T-cell (primary cell): ENCODE results near the gene ELFN2. TPM values are rescaled to one million over a fixed set of nuclear protein-coding genes. Genes with fewer than 3 reads are reported as not detected.

Experiments used
- ATAC-seq, 4 experiments: fragments of 200-7000 bp in 3 of 4; fragments of 150-1000 bp in 1 of 4; cut with Tn5 transposase; replicated peaks in 1 of 4; 1 replicate in 3 of 4; 2 replicates in 1 of 4; pipeline ENCODE4 v1.10.0; 2021; ENCODE audit warnings: moderate library complexity in 3 of 4, mild to moderate bottlenecking in 2 of 4, moderate number of reproducible peaks in 1 of 4
- CTCF ChIA-PET, 2 donors: fragments of 300-600 bp; sonication (Branson Sonifier 250); formaldehyde crosslinking; loops; one replicate each; lab custom pipeline; 2022; ENCODE audit warnings: antibody characterized with exemption in 2 of 2; lab: Charles Lee
- POLR2A ChIA-PET, 2 donors: fragments of 300-600 bp; sonication (Branson Sonifier 250); formaldehyde crosslinking; loops; one replicate each; lab custom pipeline; 2022; ENCODE audit warnings: antibody characterized with exemption in 2 of 2; lab: Charles Lee
- DNase-seq, 35 experiments: peaks; one replicate each; pipeline versions ENCODE4 v3.0.0 to v3.0.0-alpha.2; 2013 to 2023
- H3K27ac ChIP-seq: one replicate; pipeline ENCODE4 v1.5.1; 2013; ENCODE audit warnings: low read length
- H3K27me3 ChIP-seq, 2 experiments: replicated peaks in 1 of 2; 1 replicate in 1 of 2; 2 replicates in 1 of 2; pipeline versions ENCODE4 v1.6.1 to v1.7.0; 2013; ENCODE audit warnings: low read length in 1 of 2, mixed read lengths in 1 of 2; ENCODE audit not compliant: control insufficient read depth in 2 of 2, insufficient read depth in 2 of 2; ENCODE audit errors: extremely low read depth in 1 of 2
- H3K36me3 ChIP-seq, 2 donors: 1 replicate in 1 of 2; 2 replicates in 1 of 2; pipeline versions ENCODE4 v1.6.1 to v1.7.0; 2013; ENCODE audit warnings: low read length in 1 of 2; ENCODE audit not compliant: control insufficient read depth in 2 of 2, insufficient read depth in 1 of 2; ENCODE audit errors: extremely low read depth in 1 of 2
- H3K4me1 ChIP-seq, 2 experiments: 1 replicate in 1 of 2; 2 replicates in 1 of 2; pipeline versions ENCODE4 v1.6.1 to v1.7.0; 2013; ENCODE audit warnings: low read length in 2 of 2, mixed read lengths in 1 of 2; ENCODE audit not compliant: insufficient read depth in 2 of 2, control insufficient read depth in 1 of 2; ENCODE audit errors: extremely low read depth in 1 of 2
- H3K4me3 ChIP-seq, 2 donors: 1 replicate in 1 of 2; 2 replicates in 1 of 2; pipeline versions ENCODE4 v1.5.1 to v1.7.0; 2013; ENCODE audit warnings: mild to moderate bottlenecking in 2 of 2, low read length in 1 of 2, moderate library complexity in 1 of 2; ENCODE audit not compliant: control insufficient read depth in 1 of 2; ENCODE audit errors: extremely low read depth in 1 of 2
- H3K9me3 ChIP-seq: 2 replicates; pipeline ENCODE4 v1.7.0; 2013
- H3K27ac Mint-ChIP-seq, 2 donors: one replicate each; pipeline ENCODE4 v1.8.0; 2020 to 2021; ENCODE audit warnings: mild to moderate bottlenecking in 2 of 2, mixed read lengths in 2 of 2
- H3K27me3 Mint-ChIP-seq, 2 donors: one replicate each; pipeline ENCODE4 v1.8.0; 2021 to 2022; ENCODE audit warnings: mixed read lengths in 2 of 2
- H3K36me3 Mint-ChIP-seq: one replicate; pipeline ENCODE4 v1.8.0; 2021; ENCODE audit warnings: mixed read lengths
- H3K4me1 Mint-ChIP-seq, 3 donors: one replicate each; pipeline ENCODE4 v1.8.0; 2020 to 2022; ENCODE audit warnings: mixed read lengths in 3 of 3, mild to moderate bottlenecking in 1 of 3
- H3K4me3 Mint-ChIP-seq, 3 donors: one replicate each; pipeline ENCODE4 v1.8.0; 2020 to 2022; ENCODE audit warnings: mild to moderate bottlenecking in 3 of 3, mixed read lengths in 3 of 3, moderate library complexity in 3 of 3
- H3K9me3 Mint-ChIP-seq, 3 donors: one replicate each; pipeline ENCODE4 v1.8.0; 2020 to 2022; ENCODE audit warnings: mixed read lengths in 3 of 3
- WGBS: methylation state at CpG from one replicate; pipeline ENCODE4 v1.1.5; 2013; ENCODE audit warnings: missing lambda C conversion rate; ENCODE audit not compliant: insufficient coverage; 5-methylcytosine and 5-hydroxymethylcytosine counted together
- total RNA-seq, 35 experiments: library from RNA in 6 of 35; stranded (reverse) in 6 of 35; fragments of 120-200 nt in 1 of 35; gene quantifications; one replicate each; pipeline versions ENCODE4 v1.2.1 to v1.2.4 and lab custom pipeline; 2013 to 2026

ELFN2 gene
- total RNA-seq, 5 donors from 2014 or later (not counting 1 experiment from before 2014, with no cell fraction given), result 0.09 to 0.88 (median 0.70) TPM

DNA sequence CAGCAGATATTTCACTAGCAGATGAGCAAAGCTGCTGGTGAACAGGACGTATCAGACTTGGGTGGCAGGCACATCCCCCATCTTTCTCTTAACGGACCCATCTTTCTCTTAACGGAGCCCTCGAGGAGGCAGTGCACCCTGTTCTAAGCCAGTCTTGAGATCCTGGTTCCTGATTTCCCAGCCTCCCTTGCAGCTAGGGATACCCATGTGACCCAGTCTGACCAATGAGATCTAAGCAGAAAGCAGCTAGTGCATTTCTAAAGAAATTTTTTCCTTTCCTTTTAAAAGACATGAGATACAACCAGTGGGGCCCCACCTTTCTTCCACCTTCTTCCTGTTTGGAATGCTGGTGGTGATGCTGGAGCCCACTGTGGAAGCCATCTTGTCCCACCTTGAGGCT, 13.6 kb upstream of the ELFN2 start:
- no peak overlapping the region for H3K4me3 Mint-ChIP-seq
- H3K4me3 ChIP-seq, result no peak overlapping the region
- 80% methylated on average over 4 of the region's 4 CpGs for WGBS
- peaks cover 0 to 11% of the 10 kb centered on the region in 2 experiments for H3K27me3 ChIP-seq
- no peak overlapping the region for H3K27ac ChIP-seq
- no peaks in the 10 kb centered on the region for H3K36me3 ChIP-seq
- peaks cover 0 to 12% of the 10 kb centered on the region in 2 donors for H3K27me3 Mint-ChIP-seq
- no peak overlapping the region for H3K27ac Mint-ChIP-seq
- ChIA-PET POLR2A (no interaction called here), CTCF (interaction anchor here in 1 of 2 donors (0.7 kb wide), 1 partner anchor 554 kb away, joined by 5 read pairs; no protein-coding TSS in a partner anchor)
- H3K9me3 Mint-ChIP-seq, result peaks cover 0 to 3% (median 0%) of the 10 kb centered on the region in 3 donors
- peaks cover 8% of the 10 kb centered on the region for H3K36me3 Mint-ChIP-seq
- no peak for ATAC-seq
- no peaks in the 10 kb centered on the region for H3K9me3 ChIP-seq
- no peaks in the 10 kb centered on the region for H3K4me1 ChIP-seq
- DNase-seq, result no peak
- H3K4me1 Mint-ChIP-seq, result no peaks in the 10 kb centered on the region

- no peaks in the 10 kb centered on the region for H3K9me3 ChIP-seq
- no peaks in the 10 kb centered on the region for H3K4me1 ChIP-seq
- H3K36me3 Mint-ChIP-seq, result peaks cover 8% of the 10 kb centered on the region
- 100% methylated on average over 1 of the region's 5 CpGs for WGBS
- no peak overlapping the region for H3K27ac Mint-ChIP-seq
- DNase-seq (no peak), ATAC-seq (no peak)
- H3K27ac ChIP-seq, result no peak overlapping the region
- H3K9me3 Mint-ChIP-seq, result peaks cover 0 to 3% (median 0%) of the 10 kb centered on the region in 3 donors
- no peaks in the 10 kb centered on the region for H3K36me3 ChIP-seq
- ChIA-PET POLR2A (no interaction called here), CTCF (interaction anchor here (0.6 kb wide), 2 partner anchors 88 to 493 kb away, joined by 3 to 6 read pairs; no protein-coding TSS in a partner anchor)
- H3K27me3 ChIP-seq, result peaks cover 0 to 21% of the 10 kb centered on the region in 2 experiments
- H3K4me1 Mint-ChIP-seq, result no peaks in the 10 kb centered on the region
- no peak overlapping the region for H3K4me3 ChIP-seq
- peaks cover 4 to 17% of the 10 kb centered on the region in 2 donors for H3K27me3 Mint-ChIP-seq
- no peak overlapping the region for H3K4me3 Mint-ChIP-seq
Measured at GRCh38 chr22:37439347-37439746, 12.1 kb upstream of the ELFN2 start.

- Mint-ChIP-seq H3K4me3 (no peak overlapping the region), H3K4me1 (peaks cover 0 to 11% (median 0%) of the 10 kb centered on the region in 3 donors), H3K27ac (no peak overlapping the region), H3K36me3 (peaks cover 4% of the 10 kb centered on the region), H3K9me3 (peaks cover 0 to 4% (median 0%) of the 10 kb centered on the region in 3 donors), H3K27me3 (peaks cover 18 to 34% of the 10 kb centered on the region in 2 donors)
- no peak for ATAC-seq
- peaks cover 0 to 43% of the 10 kb centered on the region in 2 experiments for H3K27me3 ChIP-seq
- H3K4me1 ChIP-seq, result no peaks in the 10 kb centered on the region
- H3K36me3 ChIP-seq, result no peaks in the 10 kb centered on the region
- H3K27ac ChIP-seq, result no peak overlapping the region
- H3K4me3 ChIP-seq, result no peak overlapping the region
- no peak for DNase-seq
- WGBS, result 84% methylated on average over 4 of the region's 5 CpGs
- CTCF ChIA-PET, result no interaction called here
- no peaks in the 10 kb centered on the region for H3K9me3 ChIP-seq
- POLR2A ChIA-PET, result no interaction called here
Measured at GRCh38 chr22:37435970-37436603, 8.8 kb upstream of the ELFN2 start.

GRCh38 chr22:37433786-37434185, 6.5 kb upstream of the ELFN2 start:
- DNase-seq (no peak), ATAC-seq (no peak)
- peaks cover 0 to 6% of the 10 kb centered on the region in 2 experiments for H3K4me1 ChIP-seq
- H3K9me3 Mint-ChIP-seq, result peaks cover 0 to 3% (median 0%) of the 10 kb centered on the region in 3 donors
- no peak overlapping the region for H3K4me3 ChIP-seq
- H3K27me3 Mint-ChIP-seq, result peaks cover 34 to 51% of the 10 kb centered on the region in 2 donors
- no peaks in the 10 kb centered on the region for H3K36me3 ChIP-seq
- POLR2A ChIA-PET, result no interaction called here
- H3K9me3 ChIP-seq, result no peaks in the 10 kb centered on the region
- CTCF ChIA-PET, result no interaction called here
- WGBS, result 89% methylated on average over 7 of the region's 11 CpGs
- no peak overlapping the region for H3K4me3 Mint-ChIP-seq
- peaks cover 5 to 15% (median 6%) of the 10 kb centered on the region in 3 donors for H3K4me1 Mint-ChIP-seq
- no peak overlapping the region for H3K27ac ChIP-seq
- H3K27ac Mint-ChIP-seq, result no peak overlapping the region
- H3K36me3 Mint-ChIP-seq, result peaks cover 4% of the 10 kb centered on the region
- H3K27me3 ChIP-seq, result peaks cover 0 to 61% of the 10 kb centered on the region in 2 experiments

DNA sequence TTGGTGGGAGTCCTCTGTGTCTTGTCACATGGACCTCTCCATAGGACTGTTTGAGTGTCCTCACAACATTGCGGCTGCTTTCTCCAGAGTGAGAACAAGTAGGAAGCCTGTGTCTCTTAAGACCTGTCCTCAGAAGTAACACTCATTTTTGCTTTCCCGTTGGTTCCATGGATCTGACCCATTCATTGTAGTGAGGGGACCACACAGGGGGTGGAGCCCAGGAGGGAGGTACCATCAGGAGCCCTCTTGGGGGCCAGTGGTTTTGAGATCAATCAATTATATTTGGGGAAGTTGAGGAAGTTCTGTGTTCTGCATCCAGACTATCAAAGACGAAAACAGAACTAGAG, 5.4 kb upstream of the ELFN2 start:
- no peak overlapping the region for H3K27ac Mint-ChIP-seq

GRCh38 chr22:37431801-37432707, 4.8 kb upstream of the ELFN2 start:
- peaks cover 4% of the 10 kb centered on the region for H3K36me3 Mint-ChIP-seq
- no peaks in the 10 kb centered on the region for H3K36me3 ChIP-seq
- POLR2A ChIA-PET, result no interaction called here
- H3K9me3 ChIP-seq, result no peaks in the 10 kb centered on the region
- H3K4me1 Mint-ChIP-seq, result peaks cover 10 to 22% (median 11%) of the 10 kb centered on the region in 3 donors
- no peak overlapping the region for H3K4me3 Mint-ChIP-seq
- peaks cover 0 to 3% (median 0%) of the 10 kb centered on the region in 3 donors for H3K9me3 Mint-ChIP-seq
- DNase-seq, result no peak
- peaks cover 0 to 19% of the 10 kb centered on the region in 2 experiments for H3K4me1 ChIP-seq
- WGBS, result 73% methylated on average over 8 of the region's 14 CpGs
- peak in 1 of 4 experiments; percentile 15 for ATAC-seq
- H3K27me3 Mint-ChIP-seq, result peaks cover 40 to 59% of the 10 kb centered on the region in 2 donors
- H3K27ac ChIP-seq, result no peak overlapping the region
- peaks cover 0 to 75% of the 10 kb centered on the region in 2 experiments for H3K27me3 ChIP-seq
- CTCF ChIA-PET, result interaction anchor here in 1 of 2 donors (0.7 kb wide), 1 partner anchor 453 kb away, joined by 4 read pairs; no protein-coding TSS in a partner anchor
- no peak overlapping the region for H3K27ac Mint-ChIP-seq
- no peak overlapping the region for H3K4me3 ChIP-seq

More for the DNA sequence above, 5.4 kb upstream of the ELFN2 start:
- Mint-ChIP-seq H3K4me1 (peaks cover 10 to 22% (median 11%) of the 10 kb centered on the region in 3 donors), H3K27me3 (peaks cover 40 to 61% of the 10 kb centered on the region in 2 donors), H3K9me3 (peaks cover 0 to 3% (median 0%) of the 10 kb centered on the region in 3 donors), H3K36me3 (peaks cover 4% of the 10 kb centered on the region), H3K4me3 (no peak overlapping the region)
- Histone ChIP-seq H3K27me3 (peaks cover 0 to 72% of the 10 kb centered on the region in 2 experiments), H3K4me3 (no peak overlapping the region), H3K27ac (no peak overlapping the region), H3K36me3 (no peaks in the 10 kb centered on the region), H3K4me1 (peaks cover 0 to 16% of the 10 kb centered on the region in 2 experiments), H3K9me3 (no peaks in the 10 kb centered on the region)
- CTCF ChIA-PET, result no interaction called here
- no peak for DNase-seq
- WGBS, result 100% methylated on average over 1 of the region's 3 CpGs
- no peak for ATAC-seq
- POLR2A ChIA-PET, result no interaction called here
